H1 (cell line): ENCODE data around the gene SLC8A1. TPM values are rescaled to one million over a fixed set of nuclear protein-coding genes. Genes with fewer than 3 reads are reported as not detected.

ENCODE experiments used
- CTCF ChIA-PET: fragments of 300-600 bp; sonication (Branson Sonifier 250); formaldehyde crosslinking; loops from one replicate; lab custom pipeline; 2021; ENCODE audit not compliant: partially characterized antibody; lab: Charles Lee
- POLR2A ChIA-PET: fragments of 300-600 bp; sonication (Branson Sonifier 250); formaldehyde crosslinking; loops from one replicate; lab custom pipeline; 2021; ENCODE audit warnings: inconsistent platforms; ENCODE audit not compliant: partially characterized antibody; lab: Charles Lee
- DNase-seq, 2 experiments: peaks; one replicate each; pipeline versions ENCODE4 v3.0.0 to v3.0.0-alpha.2; 2010 to 2022; ENCODE audit warnings: low spot score in 2 of 2, low read depth in 1 of 2, mixed read lengths in 1 of 2
- FAIRE-seq: peaks from 2 replicates; lab custom pipeline; 2011; peaks lifted over from hg19 to GRCh38; lab: Jason Lieb, UNC
- H2AFZ ChIP-seq: 2 replicates; pipeline ENCODE4 v1.8.1; 2012; ENCODE audit warnings: low read length, inconsistent platforms
- H2AK5ac ChIP-seq: 2 replicates; pipeline ENCODE4 v1.6.1; 2013; ENCODE audit warnings: low read depth, low read length
- H2BK120ac ChIP-seq: replicated peaks from 2 replicates; pipeline ENCODE3; 2013; ENCODE audit warnings: low read depth, low read length, inconsistent platforms
- H2BK12ac ChIP-seq: 2 replicates; pipeline ENCODE4 v1.6.1; 2013; ENCODE audit warnings: low read depth, low read length
- H2BK15ac ChIP-seq: 2 replicates; pipeline ENCODE4 v1.6.1; 2013; ENCODE audit warnings: low read length
- H2BK20ac ChIP-seq: 2 replicates; pipeline ENCODE4 v1.6.1; 2013; ENCODE audit warnings: low read length
- H2BK5ac ChIP-seq: 2 replicates; pipeline ENCODE4 v1.6.1; 2013; ENCODE audit warnings: low read depth, low read length
- H3K14ac ChIP-seq: 2 replicates; pipeline ENCODE4 v1.6.1; 2013; ENCODE audit warnings: inconsistent platforms; ENCODE audit not compliant: insufficient read length
- H3K18ac ChIP-seq: 2 replicates; pipeline ENCODE4 v1.6.1; 2013; ENCODE audit warnings: low read length; ENCODE audit errors: extremely low read depth
- H3K23ac ChIP-seq: 2 replicates; pipeline ENCODE4 v1.6.1; 2013; ENCODE audit warnings: inconsistent platforms; ENCODE audit not compliant: insufficient read length
- H3K23me2 ChIP-seq: 2 replicates; pipeline ENCODE4 v1.6.1; 2013; ENCODE audit warnings: low read depth, low read length
- H3K27ac ChIP-seq: 2 replicates; pipeline ENCODE4 v1.6.1; 2011; ENCODE audit warnings: low read depth, low read length, inconsistent platforms
- H3K27me3 ChIP-seq, 4 experiments: replicated peaks in 1 of 4; 1 replicate in 1 of 4; 2 replicates in 3 of 4; pipeline versions ENCODE4 v1.6.1 to v1.8.1; 2011 to 2013; ENCODE audit warnings: low read length in 3 of 4, mild to moderate bottlenecking in 3 of 4, inconsistent platforms in 2 of 4, mixed read lengths in 2 of 4, moderate library complexity in 1 of 4; ENCODE audit not compliant: control insufficient read depth in 3 of 4, insufficient read depth in 3 of 4; ENCODE audit errors: extremely low read depth in 1 of 4
- H3K36me3 ChIP-seq, 4 experiments: 2 replicates each; pipeline versions ENCODE4 v1.6.1 to v1.8.1; 2011 to 2013; ENCODE audit warnings: mild to moderate bottlenecking in 4 of 4, low read length in 3 of 4, moderate library complexity in 2 of 4, control low read depth in 1 of 4, inconsistent platforms in 1 of 4; ENCODE audit not compliant: insufficient read depth in 4 of 4, control insufficient read depth in 2 of 4
- H3K4ac ChIP-seq: replicated peaks from 2 replicates; pipeline ENCODE3; 2013; ENCODE audit warnings: low read length, low read depth, mixed read lengths, inconsistent platforms; ENCODE audit not compliant: insufficient read length
- H3K4me1 ChIP-seq, 4 experiments: replicated peaks in 1 of 4; 1 replicate in 1 of 4; 2 replicates in 3 of 4; pipeline versions ENCODE4 v1.6.1 to v1.8.1; 2011 to 2013; ENCODE audit warnings: low read length in 3 of 4, inconsistent platforms in 2 of 4, mixed read lengths in 1 of 4; ENCODE audit not compliant: insufficient read depth in 4 of 4, control insufficient read depth in 3 of 4
- H3K4me2 ChIP-seq, 2 experiments: 2 replicates each; pipeline versions ENCODE4 v1.6.1 to v1.8.1; 2011 to 2013; ENCODE audit warnings: low read depth in 2 of 2, low read length in 2 of 2, control low read depth in 1 of 2, inconsistent platforms in 1 of 2, mild to moderate bottlenecking in 1 of 2; ENCODE audit not compliant: insufficient read depth in 1 of 2
- H3K4me3 ChIP-seq, 4 experiments: fragments of 200-600, 300-600 bp in 1 of 4; sonication (generic), shearing (Covaris generic), sonication (Bioruptor Twin) in 1 of 4; 2 replicates each; pipeline versions ENCODE4 v1.5.1 to v1.8.1; 2011 to 2016; ENCODE audit warnings: low read length in 4 of 4, low read depth in 3 of 4, control low read depth in 2 of 4, inconsistent platforms in 2 of 4, mild to moderate bottlenecking in 2 of 4, mixed read lengths in 1 of 4, moderate library complexity in 1 of 4; ENCODE audit not compliant: insufficient read depth in 2 of 4; ENCODE audit errors: extremely low read depth in 1 of 4
- H3K56ac ChIP-seq: replicated peaks from 2 replicates; pipeline ENCODE3; 2013; ENCODE audit warnings: low read depth, mild to moderate bottlenecking, mixed read lengths, low read length, inconsistent platforms; ENCODE audit not compliant: insufficient read length
- H3K79me1 ChIP-seq: 2 replicates; pipeline ENCODE4 v1.6.1; 2013; ENCODE audit warnings: low read depth, low read length, control low read depth
- H3K79me2 ChIP-seq, 2 experiments: 2 replicates each; pipeline versions ENCODE4 v1.6.1 to v1.8.1; 2012 to 2013; ENCODE audit warnings: low read length in 2 of 2, mild to moderate bottlenecking in 2 of 2, inconsistent platforms in 1 of 2; ENCODE audit not compliant: insufficient read depth in 2 of 2, control insufficient read depth in 1 of 2
- H3K9ac ChIP-seq, 4 experiments: replicated peaks in 1 of 4; 1 replicate in 1 of 4; 2 replicates in 3 of 4; pipeline versions ENCODE4 v1.6.1 to v1.8.1; 2011 to 2013; ENCODE audit warnings: low read depth in 3 of 4, low read length in 3 of 4, control low read depth in 2 of 4, mild to moderate bottlenecking in 2 of 4, moderate library complexity in 2 of 4, inconsistent platforms in 1 of 4; ENCODE audit errors: extremely low read depth in 1 of 4
- H3K9me3 ChIP-seq, 2 experiments: 2 replicates each; pipeline versions ENCODE4 v1.6.1 to v1.8.1; 2012 to 2013; ENCODE audit warnings: mild to moderate bottlenecking in 2 of 2, moderate library complexity in 2 of 2, control low read depth in 1 of 2, inconsistent platforms in 1 of 2, low read depth in 1 of 2, low read length in 1 of 2, mixed read lengths in 1 of 2; ENCODE audit not compliant: insufficient read depth in 2 of 2
- H4K20me1 ChIP-seq, 2 experiments: replicated peaks in 1 of 2; 2 replicates each; pipeline versions ENCODE3 to v1.8.1; 2011 to 2013; ENCODE audit warnings: inconsistent platforms in 2 of 2, low read length in 2 of 2, mild to moderate bottlenecking in 1 of 2; ENCODE audit not compliant: insufficient read depth in 2 of 2, control insufficient read depth in 1 of 2
- H4K5ac ChIP-seq: 2 replicates; pipeline ENCODE4 v1.6.1; 2013; ENCODE audit warnings: low read length, low read depth, mixed read lengths, inconsistent platforms; ENCODE audit not compliant: insufficient read length
- H4K8ac ChIP-seq: 2 replicates; pipeline ENCODE4 v1.8.0; 2013; ENCODE audit warnings: mild to moderate bottlenecking, moderate library complexity, low read length, inconsistent platforms; ENCODE audit not compliant: insufficient read depth; ENCODE audit errors: extremely low read depth
- H4K91ac ChIP-seq: replicated peaks from 2 replicates; pipeline ENCODE3; 2013; ENCODE audit warnings: low read length, mixed read lengths, inconsistent platforms; ENCODE audit not compliant: insufficient read length
- BCL11A ChIP-seq, 2 experiments: IDR thresholded peaks; one replicate each; pipeline ENCODE4 v1.6.1; 2011; ENCODE audit warnings: low read depth in 2 of 2, low read length in 2 of 2, mild to moderate bottlenecking in 2 of 2
- NRF1 ChIP-seq: IDR thresholded peaks from 2 replicates; pipeline ENCODE4 v1.6.1; 2011; ENCODE audit warnings: mild to moderate bottlenecking, low read depth, low read length, improper control_type of control experiment
- RAD21 ChIP-seq, 2 experiments: IDR thresholded peaks in 1 of 2; conservative IDR thresholded peaks in 1 of 2; 2 replicates each; pipeline ENCODE4 v1.6.1; 2011; ENCODE audit warnings: low read depth in 2 of 2, low read length in 2 of 2, improper control_type of control experiment in 1 of 2, inconsistent platforms in 1 of 2, mild to moderate bottlenecking in 1 of 2, moderate library complexity in 1 of 2
- RXRA ChIP-seq: IDR thresholded peaks from 2 replicates; pipeline ENCODE4 v1.6.1; 2011; ENCODE audit warnings: low read depth, mild to moderate bottlenecking, low read length, moderate library complexity; ENCODE audit not compliant: insufficient read depth
- SAP30 ChIP-seq: fragments of 300-600 bp; sonication (generic); IDR thresholded peaks from 2 replicates; pipeline ENCODE4 v1.7.1; 2012; ENCODE audit warnings: low read length, moderate library complexity, mild to moderate bottlenecking, inconsistent platforms; ENCODE audit not compliant: insufficient read depth, insufficient replicate concordance
- SIN3A ChIP-seq, 2 experiments: IDR thresholded peaks in 1 of 2; conservative IDR thresholded peaks in 1 of 2; 2 replicates each; pipeline ENCODE4 v1.6.1; 2011 to 2012; ENCODE audit warnings: low read length in 2 of 2, improper control_type of control experiment in 1 of 2, low read depth in 1 of 2, mild to moderate bottlenecking in 1 of 2
- SP4 ChIP-seq: IDR thresholded peaks from 2 replicates; pipeline ENCODE4 v1.6.1; 2012; ENCODE audit warnings: low read length, inconsistent platforms
- WGBS, 2 experiments: shearing (Covaris generic) in 1 of 2; methylation state at CpG; one replicate each; pipeline versions ENCODE4 v1.1.6 to v1.1.7; 2013 to 2015; ENCODE audit warnings: low lambda C conversion rate in 2 of 2, mixed read lengths in 2 of 2, inconsistent platforms in 1 of 2, low coverage in 1 of 2, missing lambda C conversion rate in 1 of 2; ENCODE audit not compliant: insufficient replicate concordance in 2 of 2, insufficient coverage in 1 of 2, insufficient read length in 1 of 2; ENCODE audit errors: extremely low coverage in 1 of 2, missing lambda C conversion rate in 1 of 2; 5-methylcytosine and 5-hydroxymethylcytosine counted together
- polyA plus RNA-seq, 7 experiments: library from polyadenylated mRNA; depleted of rRNA in 3 of 7; stranded (reverse) in 5 of 7; unstranded in 2 of 7; fragments of >200 nt in 5 of 7; fragments of 200-250 nt in 2 of 7; gene quantifications; 1 replicate in 5 of 7; 2 replicates in 1 of 7; 4 replicates in 1 of 7; pipeline versions ENCODE4 v1.2.1 to v1.2.3, GENCODE V29; 2011 to 2013; ENCODE audit warnings: missing spikeins in 2 of 7, mixed read lengths in 2 of 7
- total RNA-seq: library from RNA; stranded (reverse); fragmentation: NEBNext Ultra II Directional; extraction: Animal tissue kit (Norgen Biotek cat#: 25700); gene quantifications from 2 replicates; pipeline ENCODE4 v1.2.1, GENCODE V29; 2021

SLC8A1 gene
- total and polyA plus RNA-seq, 2 of the 8 experiments (the other 6 are each of a cell fraction or from before 2014, with no cell fraction given) = 0.68 to 3.6 TPM

- H3K56ac ChIP-seq = no peak overlapping the region
- H3K14ac ChIP-seq = no peak overlapping the region
- DNase-seq = no peak
- no peak overlapping the region for H3K23ac ChIP-seq
- no peak overlapping the region for H2AK5ac ChIP-seq
- no peak overlapping the region for H4K91ac ChIP-seq
- no peak overlapping the region for H2BK12ac ChIP-seq
- no peak overlapping the region for H3K27ac ChIP-seq
- no peak overlapping the region for H3K4ac ChIP-seq
- no peak for TF ChIP-seq SP4
- no peak for TF ChIP-seq SAP30
- no peak for TF ChIP-seq SIN3A (conservative IDR thresholded peaks at IDR 0.05 in 1 of 2, IDR thresholded peaks at IDR 0.05 in 1 of 2; ENCODE audit: low read depth in 1 of 2, low read length in 2 of 2)
- no peak for TF ChIP-seq NRF1
- TF ChIP-seq BCL11A (IDR thresholded peaks at IDR 0.05; ENCODE audit: low read depth in 2 of 2, low read length in 2 of 2) = no peak
- no peak for TF ChIP-seq RXRA
- no peak for TF ChIP-seq RAD21 (IDR thresholded peaks at IDR 0.05 in 1 of 2, conservative IDR thresholded peaks at IDR 0.05 in 1 of 2; ENCODE audit: low read depth in 2 of 2, low read length in 2 of 2)
- TF ChIP-seq, all 59 proteins: peak for 0
- Histone ChIP-seq H3K23me2 (no peaks in the 10 kb centered on the region), H2AFZ (no peak overlapping the region), H4K5ac (no peak overlapping the region), H4K20me1 (no peaks in the 10 kb centered on the region), H2BK120ac (no peak overlapping the region), H3K4me1 (no peaks in the 10 kb centered on the region), H2BK5ac (no peak overlapping the region), H3K79me1 (no peaks in the 10 kb centered on the region), H3K9ac (no peak overlapping the region), H3K18ac (no peak overlapping the region), H2BK15ac (no peak overlapping the region), H3K79me2 (no peaks in the 10 kb centered on the region), H3K4me3 (no peak overlapping the region), H3K4me2 (no peak overlapping the region), H4K8ac (no peak overlapping the region), H3K27me3 (no peaks in the 10 kb centered on the region; a peak in 1 of 7 replicates), H2BK20ac (no peak overlapping the region), H3K36me3 (no peaks in the 10 kb centered on the region), H3K9me3 (no peaks in the 10 kb centered on the region)
- no peak for FAIRE-seq
- WGBS, 2 experiments = 87% methylated on average over 1 of the region's 1 CpG; no CpG with 5 or more reads in 1 of the 2 experiments
- CTCF ChIA-PET = interaction anchor here (1.2 kb wide), 1 partner anchor 89 kb away, joined by 4 read pairs; no protein-coding TSS in a partner anchor
- POLR2A ChIA-PET = no interaction called here
Measured at GRCh38 chr2:40360652-40361051, 91.2 kb downstream of the SLC8A1 start.
